ENCODE measurements around the gene NCAPD3.

DNA sequence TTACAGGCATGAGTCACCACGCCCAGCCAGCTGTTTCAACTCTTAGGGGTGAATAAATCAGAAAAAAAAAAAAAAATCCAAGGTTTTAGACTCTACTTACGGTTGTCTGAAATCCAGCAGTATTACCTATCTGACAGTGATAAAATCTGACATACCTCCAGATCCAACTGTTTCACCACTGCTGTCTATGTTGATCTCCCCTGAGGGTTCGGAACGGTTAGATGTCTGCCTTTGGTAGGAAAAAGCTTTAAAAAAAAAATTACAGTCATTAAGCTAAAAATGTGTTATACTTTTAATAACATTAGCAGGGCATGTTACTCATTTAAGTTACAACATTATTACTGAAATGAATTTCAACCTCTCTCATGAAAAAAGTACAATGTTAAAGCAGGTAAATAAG, 21.1 kb downstream of the NCAPD3 start:
- TF ChIP-seq, protein P1, sequence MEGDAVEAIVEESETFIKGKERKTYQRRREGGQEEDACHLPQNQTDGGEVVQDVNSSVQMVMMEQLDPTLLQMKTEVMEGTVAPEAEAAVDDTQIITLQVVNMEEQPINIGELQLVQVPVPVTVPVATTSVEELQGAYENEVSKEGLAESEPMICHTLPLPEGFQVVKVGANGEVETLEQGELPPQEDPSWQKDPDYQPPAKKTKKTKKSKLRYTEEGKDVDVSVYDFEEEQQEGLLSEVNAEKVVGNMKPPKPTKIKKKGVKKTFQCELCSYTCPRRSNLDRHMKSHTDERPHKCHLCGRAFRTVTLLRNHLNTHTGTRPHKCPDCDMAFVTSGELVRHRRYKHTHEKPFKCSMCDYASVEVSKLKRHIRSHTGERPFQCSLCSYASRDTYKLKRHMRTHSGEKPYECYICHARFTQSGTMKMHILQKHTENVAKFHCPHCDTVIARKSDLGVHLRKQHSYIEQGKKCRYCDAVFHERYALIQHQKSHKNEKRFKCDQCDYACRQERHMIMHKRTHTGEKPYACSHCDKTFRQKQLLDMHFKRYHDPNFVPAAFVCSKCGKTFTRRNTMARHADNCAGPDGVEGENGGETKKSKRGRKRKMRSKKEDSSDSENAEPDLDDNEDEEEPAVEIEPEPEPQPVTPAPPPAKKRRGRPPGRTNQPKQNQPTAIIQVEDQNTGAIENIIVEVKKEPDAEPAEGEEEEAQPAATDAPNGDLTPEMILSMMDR (IDR thresholded peaks at IDR 0.05): no peak
- no peak for TF ChIP-seq POLR2AphosphoS5 (IDR thresholded peaks at IDR 0.05)
- TF ChIP-seq POLR2A (IDR thresholded peaks at IDR 0.05; ENCODE audit: low read depth): no peak

All from esophagus muscularis mucosa (tissue), 3 donors.